ENCODE data around the gene RBM3.
"Not testable (repeated sequence)": the region's sequence is repeated elsewhere in the genome, so short reads cannot be mapped to it uniquely, and the experiment has no call there.

Gene RBM3

DNA sequence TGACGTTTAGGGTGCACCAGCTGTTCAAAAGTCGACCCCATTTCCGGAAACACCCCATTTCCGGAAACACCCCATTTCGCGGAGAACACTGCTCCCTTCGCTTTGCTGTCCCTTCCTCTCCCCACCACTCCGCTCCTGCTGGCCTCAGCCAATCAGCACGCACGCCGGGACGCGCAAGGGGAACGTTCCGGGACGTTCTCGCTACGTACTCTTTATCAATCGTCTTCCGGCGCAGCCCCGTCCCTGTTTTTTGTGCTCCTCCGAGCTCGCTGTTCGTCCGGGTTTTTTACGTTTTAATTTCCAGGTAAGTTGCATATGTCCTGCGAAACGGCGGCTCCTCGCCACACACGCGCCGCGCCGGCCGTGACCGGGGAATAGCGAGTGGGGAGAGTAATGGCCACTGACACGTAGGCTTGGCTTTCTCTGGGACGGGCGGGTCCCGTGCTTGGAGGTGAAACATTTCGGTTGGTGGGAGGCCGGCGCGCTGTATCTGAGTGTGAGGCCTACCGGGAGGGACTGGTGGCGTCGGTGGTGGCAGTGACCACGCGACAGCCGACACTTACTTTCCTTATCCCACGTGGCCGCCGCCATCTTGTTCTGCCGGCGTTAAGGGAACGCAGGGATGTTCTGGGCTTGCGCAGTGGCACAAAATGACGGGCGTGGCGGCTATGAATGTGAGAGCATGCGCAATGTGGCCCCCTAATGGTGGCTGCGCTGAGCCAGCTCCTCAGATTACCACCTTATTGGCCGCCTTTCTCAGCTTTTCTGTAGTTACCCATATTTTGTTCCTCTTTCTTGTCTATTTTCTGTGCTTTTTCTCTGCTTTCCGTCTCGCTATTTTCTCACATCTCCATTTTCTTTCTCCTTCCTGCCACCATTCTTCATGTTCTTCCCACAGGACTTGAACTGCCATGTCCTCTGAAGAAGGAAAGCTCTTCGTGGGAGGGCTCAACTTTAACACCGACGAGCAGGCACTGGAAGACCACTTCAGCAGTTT is at the start of gene RBM3:
RBM3 (plus strand) TSS at position 215 of the 997 bp plus-strand sequence; CDS start at position 912, 697 bp downstream.
- peak; percentile 69 for DNase-seq (ENCODE audit: low read depth)
- H3K4me3 ChIP-seq (ENCODE audit: control insufficient read depth, low read depth, low read length) = peak within 1 kb of the TSS; percentile 76
- TF ChIP-seq, protein P1, sequence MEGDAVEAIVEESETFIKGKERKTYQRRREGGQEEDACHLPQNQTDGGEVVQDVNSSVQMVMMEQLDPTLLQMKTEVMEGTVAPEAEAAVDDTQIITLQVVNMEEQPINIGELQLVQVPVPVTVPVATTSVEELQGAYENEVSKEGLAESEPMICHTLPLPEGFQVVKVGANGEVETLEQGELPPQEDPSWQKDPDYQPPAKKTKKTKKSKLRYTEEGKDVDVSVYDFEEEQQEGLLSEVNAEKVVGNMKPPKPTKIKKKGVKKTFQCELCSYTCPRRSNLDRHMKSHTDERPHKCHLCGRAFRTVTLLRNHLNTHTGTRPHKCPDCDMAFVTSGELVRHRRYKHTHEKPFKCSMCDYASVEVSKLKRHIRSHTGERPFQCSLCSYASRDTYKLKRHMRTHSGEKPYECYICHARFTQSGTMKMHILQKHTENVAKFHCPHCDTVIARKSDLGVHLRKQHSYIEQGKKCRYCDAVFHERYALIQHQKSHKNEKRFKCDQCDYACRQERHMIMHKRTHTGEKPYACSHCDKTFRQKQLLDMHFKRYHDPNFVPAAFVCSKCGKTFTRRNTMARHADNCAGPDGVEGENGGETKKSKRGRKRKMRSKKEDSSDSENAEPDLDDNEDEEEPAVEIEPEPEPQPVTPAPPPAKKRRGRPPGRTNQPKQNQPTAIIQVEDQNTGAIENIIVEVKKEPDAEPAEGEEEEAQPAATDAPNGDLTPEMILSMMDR (IDR thresholded peaks at IDR 0.05; ENCODE audit: control insufficient read depth, insufficient read depth, low read depth, low read length, missing control alignments) = peak; percentile 45

DNA sequence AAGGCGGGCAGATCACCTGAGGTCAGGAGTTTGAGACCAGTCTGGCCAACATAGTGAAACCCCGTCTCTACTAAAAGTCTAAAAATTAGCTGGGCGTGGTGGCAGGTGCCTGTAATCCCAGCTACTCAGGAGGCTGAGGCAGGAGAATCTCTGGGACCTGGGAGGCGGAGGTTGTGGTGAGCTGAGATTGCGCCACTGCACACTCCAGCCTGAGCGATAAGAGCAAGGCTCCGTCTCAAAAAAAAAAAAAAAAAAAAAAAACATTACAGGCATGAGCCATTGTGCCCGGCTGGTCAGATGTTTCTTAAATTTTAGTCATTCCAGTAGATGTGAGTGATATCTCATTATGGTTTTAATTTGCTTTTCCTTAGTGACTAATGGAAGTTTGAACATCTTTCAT is 48.4 kb upstream of the RBM3 start:
- H3K4me3 ChIP-seq (ENCODE audit: control insufficient read depth, low read depth, low read length) = not testable (repeated sequence)
- peak; percentile 18 for DNase-seq (ENCODE audit: low read depth)

DNA sequence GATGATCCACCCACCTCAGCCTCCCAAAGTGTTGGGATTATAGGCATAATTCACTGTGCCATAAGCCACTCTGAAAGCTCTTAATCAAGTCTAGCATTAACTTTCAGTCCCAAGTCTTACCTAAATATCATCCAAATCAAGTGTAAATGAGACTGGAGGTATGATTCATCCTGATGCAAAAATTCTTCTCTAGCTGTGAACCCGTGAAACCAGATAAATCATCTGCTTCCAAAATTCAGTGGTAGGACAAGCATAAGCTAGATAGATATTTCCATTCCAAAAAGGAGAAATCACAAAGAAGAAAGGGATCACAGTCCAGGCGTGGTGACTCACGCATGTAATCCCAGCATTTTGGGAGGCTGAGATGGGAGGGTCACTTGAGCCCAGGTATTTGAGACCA is 43.5 kb upstream of the RBM3 start:
- H3K4me3 ChIP-seq (ENCODE audit: control insufficient read depth, low read depth, low read length) = no peak overlapping the region
- DNase-seq (ENCODE audit: low read depth) = no peak
- TF ChIP-seq, protein P1 (IDR thresholded peaks at IDR 0.05; ENCODE audit: control insufficient read depth, insufficient read depth, low read depth, low read length, missing control alignments) = no peak

DNA sequence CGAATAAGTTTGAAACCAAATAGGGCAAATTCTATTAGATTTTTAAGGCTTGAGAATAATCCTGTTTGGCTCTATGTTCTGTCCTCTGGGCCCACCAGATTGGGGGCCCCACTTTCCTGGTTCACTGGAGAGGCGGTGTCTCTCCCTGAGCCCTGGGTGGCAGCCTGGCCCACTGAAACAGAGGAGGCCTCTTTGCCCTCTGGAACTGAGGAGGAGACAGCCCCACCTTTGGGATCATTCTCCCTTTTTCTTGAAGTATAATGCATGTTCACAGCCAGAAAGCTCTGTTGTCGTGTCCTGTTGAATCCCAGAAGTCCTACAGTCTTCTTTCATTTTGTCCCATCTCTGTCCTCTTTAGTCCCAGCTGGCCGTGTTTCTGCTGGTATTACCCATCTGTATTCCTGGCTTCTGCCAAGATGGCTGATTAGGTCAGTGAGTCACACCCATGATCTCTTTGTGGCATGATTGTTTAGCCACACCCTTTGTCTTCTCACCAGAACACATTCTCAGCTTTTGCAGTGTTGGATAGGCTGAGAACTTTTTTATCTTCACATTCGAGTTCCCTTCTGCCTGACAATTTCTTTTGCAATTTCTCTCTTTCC is 42.8 kb upstream of the RBM3 start:
- TF ChIP-seq, protein P1 (IDR thresholded peaks at IDR 0.05; ENCODE audit: control insufficient read depth, insufficient read depth, low read depth, low read length, missing control alignments) = no peak
- H3K4me3 ChIP-seq (ENCODE audit: control insufficient read depth, low read depth, low read length) = no peak overlapping the region
- peak; percentile 49 for DNase-seq (ENCODE audit: low read depth)

DNA sequence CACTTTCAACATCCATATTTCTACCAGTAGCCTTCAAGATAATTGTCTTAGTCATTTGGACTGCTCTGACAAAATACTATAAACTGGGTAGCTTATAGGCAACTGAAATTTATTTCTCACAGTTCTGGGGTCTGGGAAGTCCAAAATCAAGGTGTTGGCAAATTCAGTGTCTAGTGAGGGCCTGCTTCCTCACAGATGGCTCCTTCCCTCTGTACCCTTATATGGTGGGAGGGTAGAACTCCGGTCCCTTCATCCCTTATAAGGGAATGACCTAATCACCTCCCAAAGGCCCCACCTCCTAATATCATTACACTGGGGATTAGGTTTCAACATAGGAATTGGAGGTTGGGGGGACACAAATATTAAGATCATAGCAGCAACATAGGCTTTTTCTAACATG is 42.1 kb upstream of the RBM3 start:
- no peak overlapping the region for H3K4me3 ChIP-seq (ENCODE audit: control insufficient read depth, low read depth, low read length)
- TF ChIP-seq, protein P1 (IDR thresholded peaks at IDR 0.05; ENCODE audit: control insufficient read depth, insufficient read depth, low read depth, low read length, missing control alignments) = no peak
- DNase-seq (ENCODE audit: low read depth) = no peak

DNA sequence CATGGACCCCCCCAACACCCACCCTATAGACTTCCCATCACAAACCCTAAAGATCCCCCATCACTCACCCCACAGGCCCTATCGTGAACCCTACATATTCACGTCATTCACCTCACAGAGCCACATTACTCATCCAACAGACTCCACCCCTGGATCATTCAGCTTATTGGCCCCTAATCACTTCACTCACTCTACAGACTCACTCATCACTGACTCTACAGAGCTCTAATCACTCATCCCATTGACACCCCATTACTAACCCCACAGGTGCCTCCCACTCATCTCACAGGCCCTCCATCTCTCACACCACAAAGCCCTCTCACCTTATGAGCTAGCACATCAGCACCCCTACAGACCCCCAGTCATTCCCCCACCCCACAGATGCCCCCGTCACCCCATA is 41.1 kb upstream of the RBM3 start:
- DNase-seq (ENCODE audit: low read depth) = no peak
- H3K4me3 ChIP-seq (ENCODE audit: control insufficient read depth, low read depth, low read length) = no peak overlapping the region
- TF ChIP-seq, protein P1 (IDR thresholded peaks at IDR 0.05; ENCODE audit: control insufficient read depth, insufficient read depth, low read depth, low read length, missing control alignments) = no peak
